ENCODE results near the gene SPESP1. TPM values are rescaled to one million over a fixed set of nuclear protein-coding genes. Genes with fewer than 3 reads are reported as not detected.
"Not testable (repeated sequence)": the region's sequence is repeated elsewhere in the genome, so short reads cannot be mapped to it uniquely, and the experiment has no call there.

SPESP1 gene
- total RNA-seq, 1 donor from 2014 or later = not detected

DNA sequence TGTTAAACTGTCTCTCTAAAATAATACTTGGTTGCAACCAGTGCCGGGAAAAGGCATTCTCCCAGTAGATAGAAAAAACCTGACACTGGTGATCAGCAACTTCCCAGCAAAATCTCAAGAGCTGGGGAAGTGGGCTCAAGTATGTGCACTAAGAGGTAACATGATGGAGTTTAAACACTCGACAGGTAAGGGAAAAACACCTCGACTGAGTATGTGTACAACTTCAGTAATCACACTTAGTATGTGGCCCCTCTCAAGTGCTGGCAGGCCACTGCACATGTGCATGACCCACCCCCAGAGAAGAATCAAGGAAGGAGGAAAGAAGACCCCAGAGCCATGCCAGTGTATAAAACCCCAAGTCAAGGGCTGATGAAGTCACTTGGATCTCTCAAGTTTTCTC is 27.4 kb downstream of the SPESP1 start:
- no peaks in the 10 kb centered on the region for H3K9me3 Mint-ChIP-seq (ENCODE audit: unreplicated experiment)
- H3K27ac Mint-ChIP-seq (ENCODE audit: unreplicated experiment) = no peak overlapping the region
- no peaks in the 10 kb centered on the region for H3K4me1 Mint-ChIP-seq (ENCODE audit: unreplicated experiment)
- DNase-seq (ENCODE audit: low spot score) = no peak
- TF ChIP-seq, protein P1, sequence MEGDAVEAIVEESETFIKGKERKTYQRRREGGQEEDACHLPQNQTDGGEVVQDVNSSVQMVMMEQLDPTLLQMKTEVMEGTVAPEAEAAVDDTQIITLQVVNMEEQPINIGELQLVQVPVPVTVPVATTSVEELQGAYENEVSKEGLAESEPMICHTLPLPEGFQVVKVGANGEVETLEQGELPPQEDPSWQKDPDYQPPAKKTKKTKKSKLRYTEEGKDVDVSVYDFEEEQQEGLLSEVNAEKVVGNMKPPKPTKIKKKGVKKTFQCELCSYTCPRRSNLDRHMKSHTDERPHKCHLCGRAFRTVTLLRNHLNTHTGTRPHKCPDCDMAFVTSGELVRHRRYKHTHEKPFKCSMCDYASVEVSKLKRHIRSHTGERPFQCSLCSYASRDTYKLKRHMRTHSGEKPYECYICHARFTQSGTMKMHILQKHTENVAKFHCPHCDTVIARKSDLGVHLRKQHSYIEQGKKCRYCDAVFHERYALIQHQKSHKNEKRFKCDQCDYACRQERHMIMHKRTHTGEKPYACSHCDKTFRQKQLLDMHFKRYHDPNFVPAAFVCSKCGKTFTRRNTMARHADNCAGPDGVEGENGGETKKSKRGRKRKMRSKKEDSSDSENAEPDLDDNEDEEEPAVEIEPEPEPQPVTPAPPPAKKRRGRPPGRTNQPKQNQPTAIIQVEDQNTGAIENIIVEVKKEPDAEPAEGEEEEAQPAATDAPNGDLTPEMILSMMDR (IDR thresholded peaks at IDR 0.05; ENCODE audit: unreplicated experiment) = no peak
- peaks cover 2% of the 10 kb centered on the region for H3K27me3 Mint-ChIP-seq (ENCODE audit: unreplicated experiment)
- H3K36me3 Mint-ChIP-seq (ENCODE audit: low read depth, unreplicated experiment) = no peaks in the 10 kb centered on the region
- H3K4me3 Mint-ChIP-seq (ENCODE audit: unreplicated experiment) = no peak overlapping the region

GRCh38 chr15:68958597-68958996 is 28.3 kb downstream of the SPESP1 start:
- H3K4me1 Mint-ChIP-seq (ENCODE audit: unreplicated experiment) = no peaks in the 10 kb centered on the region
- peaks cover 4% of the 10 kb centered on the region for H3K9me3 Mint-ChIP-seq (ENCODE audit: unreplicated experiment)
- DNase-seq (ENCODE audit: low spot score) = no peak
- no peak overlapping the region for H3K4me3 Mint-ChIP-seq (ENCODE audit: unreplicated experiment)
- H3K27ac Mint-ChIP-seq (ENCODE audit: unreplicated experiment) = no peak overlapping the region
- H3K36me3 Mint-ChIP-seq (ENCODE audit: low read depth, unreplicated experiment) = no peaks in the 10 kb centered on the region
- peaks cover 2% of the 10 kb centered on the region for H3K27me3 Mint-ChIP-seq (ENCODE audit: unreplicated experiment)
- TF ChIP-seq, protein P1 (IDR thresholded peaks at IDR 0.05; ENCODE audit: unreplicated experiment) = no peak

GRCh38 chr15:68962465-68962864 is 32.1 kb downstream of the SPESP1 start:
- no peak for DNase-seq (ENCODE audit: low spot score)
- H3K36me3 Mint-ChIP-seq (ENCODE audit: low read depth, unreplicated experiment) = peaks cover 8% of the 10 kb centered on the region
- peaks cover 2% of the 10 kb centered on the region for H3K27me3 Mint-ChIP-seq (ENCODE audit: unreplicated experiment)
- H3K27ac Mint-ChIP-seq (ENCODE audit: unreplicated experiment) = no peak overlapping the region
- H3K9me3 Mint-ChIP-seq (ENCODE audit: unreplicated experiment) = peaks cover 10% of the 10 kb centered on the region
- H3K4me3 Mint-ChIP-seq (ENCODE audit: unreplicated experiment) = no peak overlapping the region
- H3K4me1 Mint-ChIP-seq (ENCODE audit: unreplicated experiment) = no peaks in the 10 kb centered on the region
- TF ChIP-seq, protein P1 (IDR thresholded peaks at IDR 0.05; ENCODE audit: unreplicated experiment) = no peak

- not testable (repeated sequence) for DNase-seq (ENCODE audit: low spot score); H3K4me1 Mint-ChIP-seq (ENCODE audit: unreplicated experiment); H3K9me3 Mint-ChIP-seq (ENCODE audit: unreplicated experiment); H3K27me3 Mint-ChIP-seq (ENCODE audit: unreplicated experiment); H3K27ac Mint-ChIP-seq (ENCODE audit: unreplicated experiment); H3K36me3 Mint-ChIP-seq (ENCODE audit: low read depth, unreplicated experiment)
- H3K4me3 Mint-ChIP-seq (ENCODE audit: unreplicated experiment) = peak overlapping the region; percentile 43
Measured at GRCh38 chr15:68963719-68964118, 33.4 kb downstream of the SPESP1 start.

- TF ChIP-seq, protein P1 (IDR thresholded peaks at IDR 0.05; ENCODE audit: unreplicated experiment) = no peak
- H3K27me3 Mint-ChIP-seq (ENCODE audit: unreplicated experiment) = no peaks in the 10 kb centered on the region
- DNase-seq (ENCODE audit: low spot score) = no peak
- H3K9me3 Mint-ChIP-seq (ENCODE audit: unreplicated experiment) = peaks cover 10% of the 10 kb centered on the region
- peaks cover 8% of the 10 kb centered on the region for H3K36me3 Mint-ChIP-seq (ENCODE audit: low read depth, unreplicated experiment)
- H3K27ac Mint-ChIP-seq (ENCODE audit: unreplicated experiment) = no peak overlapping the region
- H3K4me3 Mint-ChIP-seq (ENCODE audit: unreplicated experiment) = no peak overlapping the region
- H3K4me1 Mint-ChIP-seq (ENCODE audit: unreplicated experiment) = no peaks in the 10 kb centered on the region
Measured at GRCh38 chr15:68966996-68967395, 36.7 kb downstream of the SPESP1 start.

DNA sequence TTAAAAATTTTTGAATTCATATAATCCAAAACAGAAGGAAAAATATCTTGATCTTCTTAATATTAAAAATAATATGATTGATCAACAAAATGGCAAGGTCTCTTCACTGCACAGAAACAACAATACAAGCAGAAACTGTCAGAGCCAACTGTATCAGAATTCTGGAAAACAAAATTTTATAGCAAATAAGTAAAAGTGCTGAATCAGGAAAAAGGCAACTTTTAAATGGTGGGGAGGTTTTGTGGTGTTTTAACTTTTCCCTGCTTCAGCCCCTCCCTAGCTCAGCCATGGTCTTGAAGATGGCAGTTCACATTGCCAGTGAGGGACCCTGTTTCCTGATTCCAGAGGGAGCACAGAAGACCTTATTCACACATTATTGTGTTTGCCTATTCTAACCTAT is 37.6 kb downstream of the SPESP1 start:
- H3K4me3 Mint-ChIP-seq (ENCODE audit: unreplicated experiment) = no peak overlapping the region
- DNase-seq (ENCODE audit: low spot score) = no peak
- no peak overlapping the region for H3K27ac Mint-ChIP-seq (ENCODE audit: unreplicated experiment)
- peaks cover 10% of the 10 kb centered on the region for H3K9me3 Mint-ChIP-seq (ENCODE audit: unreplicated experiment)
- TF ChIP-seq, protein P1 (IDR thresholded peaks at IDR 0.05; ENCODE audit: unreplicated experiment) = no peak
- H3K36me3 Mint-ChIP-seq (ENCODE audit: low read depth, unreplicated experiment) = peaks cover 8% of the 10 kb centered on the region
- peaks cover 4% of the 10 kb centered on the region for H3K4me1 Mint-ChIP-seq (ENCODE audit: unreplicated experiment)
- no peaks in the 10 kb centered on the region for H3K27me3 Mint-ChIP-seq (ENCODE audit: unreplicated experiment)
